GM12878 (cell line): ENCODE data around the gene TRNT1. TPM values are rescaled to one million over a fixed set of nuclear protein-coding genes. Genes with fewer than 3 reads are reported as not detected.

Experiments
- ATAC-seq: fragments of 200-7000 bp; cut with Tn5 transposase; 3 replicates; pipeline ENCODE4 v1.9.1; 2020; ENCODE audit warnings: mild to moderate bottlenecking, moderate library complexity
- BruUV-seq: library from RNA; stranded (reverse); fragments of 400-500 nt; replicated peaks from 2 replicates; lab custom pipeline; 2021; lab: Mats Ljungman, UMichigan
- CTCF ChIA-PET: fragments of 300-600 bp; sonication (Branson Sonifier 250); formaldehyde crosslinking; extraction: SDS; loops from one replicate; lab custom pipeline; 2021; ENCODE audit warnings: inconsistent platforms; lab: Yijun Ruan, JAX
- POLR2A ChIA-PET: fragments of 350-600 bp; formaldehyde crosslinking; extraction: SDS; loops from one replicate; lab custom pipeline; 2021; ENCODE audit warnings: inconsistent platforms; lab: Charles Lee
- RAD21 ChIA-PET: fragments of 300-600 bp; sonication (Branson Sonifier 250); formaldehyde crosslinking; loops from one replicate; lab custom pipeline; 2023; ENCODE audit warnings: antibody characterized with exemption; ENCODE audit not compliant: unreplicated experiment; lab: Charles Lee
- SMC1A ChIA-PET: fragments of 300-600 bp; sonication (Branson Sonifier 250); formaldehyde crosslinking; loops from one replicate; lab custom pipeline; 2023; ENCODE audit not compliant: unreplicated experiment, uncharacterized antibody; lab: Charles Lee
- DNase-seq: peaks from one replicate; pipeline ENCODE4 v3.0.0-alpha.2; 2011; ENCODE audit warnings: low read depth, low spot score
- FAIRE-seq: peaks from 3 replicates; lab custom pipeline; 2011; peaks lifted over from hg19 to GRCh38; lab: Jason Lieb, UNC
- H2AFZ ChIP-seq: 2 replicates; pipeline ENCODE4 v1.6.0; 2011; ENCODE audit warnings: low read depth, low read length, control low read depth; ENCODE audit not compliant: control insufficient read depth
- H3K27ac ChIP-seq: 2 replicates; pipeline ENCODE4 v1.5.1; 2011; ENCODE audit warnings: control low read depth; ENCODE audit not compliant: control insufficient read depth, insufficient read depth
- H3K27me3 ChIP-seq, 2 experiments: replicated peaks in 1 of 2; 2 replicates each; pipeline versions ENCODE4 v1.6.0 to v1.6.1; 2011; ENCODE audit warnings: low read length in 1 of 2; ENCODE audit not compliant: control insufficient read depth in 2 of 2, insufficient read depth in 2 of 2
- H3K36me3 ChIP-seq, 2 experiments: 2 replicates each; pipeline ENCODE4 v1.5.1; 2011; ENCODE audit warnings: low read length in 1 of 2; ENCODE audit not compliant: control insufficient read depth in 2 of 2, insufficient read depth in 2 of 2
- H3K4me1 ChIP-seq: 2 replicates; pipeline ENCODE4 v1.6.1; 2011; ENCODE audit warnings: mild to moderate bottlenecking, low read length, moderate library complexity, mixed read lengths; ENCODE audit not compliant: control insufficient read depth, insufficient read depth
- H3K4me2 ChIP-seq: 2 replicates; pipeline ENCODE4 v1.6.0; 2011; ENCODE audit warnings: control low read depth; ENCODE audit not compliant: control insufficient read depth, insufficient read depth
- H3K4me3 ChIP-seq: fragments of 200-600 bp; sonication (generic); 2 replicates; pipeline ENCODE4 v1.5.1; 2016
- H3K79me2 ChIP-seq: 2 replicates; pipeline ENCODE4 v1.6.0; 2011; ENCODE audit warnings: low read length; ENCODE audit not compliant: control insufficient read depth, insufficient read depth
- H3K9ac ChIP-seq: 2 replicates; pipeline ENCODE4 v1.8.0; 2011; ENCODE audit warnings: low read length, control low read depth, mixed read lengths; ENCODE audit not compliant: control insufficient read depth, insufficient read depth
- H3K9me3 ChIP-seq: replicated peaks from 3 replicates; pipeline ENCODE4 v1.5.1; 2011; ENCODE audit warnings: mild to moderate bottlenecking, low read length; ENCODE audit not compliant: control insufficient read depth, insufficient read depth
- H4K20me1 ChIP-seq: 2 replicates; pipeline ENCODE4 v1.6.0; 2011; ENCODE audit not compliant: control insufficient read depth, insufficient read depth
- ASH2L ChIP-seq: fragments of 300-600, 200-600 bp; sonication (generic); IDR thresholded peaks from 2 replicates; pipeline ENCODE4 v1.6.1; 2017; ENCODE audit warnings: low read depth, mild to moderate bottlenecking, borderline replicate concordance
- ATF2 ChIP-seq: IDR thresholded peaks from 2 replicates; pipeline ENCODE4 v1.6.1; 2012; ENCODE audit warnings: low read length, inconsistent platforms
- BCL3 ChIP-seq: IDR thresholded peaks from 2 replicates; pipeline ENCODE4 v1.6.1; 2011; ENCODE audit warnings: borderline replicate concordance, low read depth, mild to moderate bottlenecking, moderate library complexity, low read length; ENCODE audit not compliant: insufficient read depth, poor library complexity, severe bottlenecking
- BCLAF1 ChIP-seq: fragments of 450-650 bp; IDR thresholded peaks from 2 replicates; pipeline ENCODE4 v1.6.1; 2017; ENCODE audit warnings: antibody characterized with exemption, mild to moderate bottlenecking, moderate library complexity
- CBX5 ChIP-seq: sonication (generic); IDR thresholded peaks from 2 replicates; pipeline ENCODE4 v1.6.1; 2016; ENCODE audit warnings: low read depth, moderate library complexity, mild to moderate bottlenecking, inconsistent platforms
- CHD4 ChIP-seq: fragments of 200-600 bp; sonication (generic); IDR thresholded peaks from 2 replicates; pipeline ENCODE4 v1.6.1; 2016; ENCODE audit warnings: mild to moderate bottlenecking
- FOS ChIP-seq: IDR thresholded peaks from 3 replicates; pipeline ENCODE4 v1.6.1; 2011; ENCODE audit warnings: borderline replicate concordance; ENCODE audit not compliant: insufficient read length; ENCODE audit errors: extremely low read depth
- HDGF ChIP-seq: fragments of 450-650 bp; IDR thresholded peaks from 2 replicates; pipeline ENCODE4 v1.6.1; 2016; ENCODE audit warnings: antibody characterized with exemption
- KDM1A ChIP-seq: fragments of 200-600 bp; sonication (generic); IDR thresholded peaks from 2 replicates; pipeline ENCODE4 v1.6.1; 2016; ENCODE audit warnings: borderline replicate concordance
- KLF5 ChIP-seq: fragments of 450-650 bp; IDR thresholded peaks from 2 replicates; pipeline ENCODE4 v1.6.1; 2014; ENCODE audit warnings: mild to moderate bottlenecking; ENCODE audit not compliant: partially characterized antibody
- MTA3 ChIP-seq: IDR thresholded peaks from 2 replicates; pipeline ENCODE4 v1.6.1; 2012; ENCODE audit warnings: low read length, inconsistent platforms, borderline replicate concordance
- PML ChIP-seq: IDR thresholded peaks from 2 replicates; pipeline ENCODE4 v1.6.1; 2012; ENCODE audit warnings: low read length, inconsistent platforms
- POLR2A ChIP-seq: IDR thresholded peaks from 2 replicates; pipeline ENCODE4 v1.6.1; 2011; ENCODE audit warnings: low read depth, mild to moderate bottlenecking, low read length
- POLR2AphosphoS5 ChIP-seq: IDR thresholded peaks from 2 replicates; pipeline ENCODE4 v1.6.1; 2011; ENCODE audit warnings: mild to moderate bottlenecking, low read length, inconsistent platforms
- RAD51 ChIP-seq: fragments of 450-650 bp; IDR thresholded peaks from 2 replicates; pipeline ENCODE4 v1.6.1; 2016; ENCODE audit warnings: moderate library complexity, mild to moderate bottlenecking, inconsistent platforms
- SMARCA5 ChIP-seq: fragments of 450-650 bp; IDR thresholded peaks from 2 replicates; pipeline ENCODE4 v1.6.1; 2017; ENCODE audit warnings: mild to moderate bottlenecking
- SUZ12 ChIP-seq: fragments of 200-600 bp; sonication (generic); IDR thresholded peaks from one replicate; pipeline ENCODE4 v1.6.1; 2018; ENCODE audit warnings: antibody characterized with exemption, mild to moderate bottlenecking; ENCODE audit not compliant: unreplicated experiment
- YY1 ChIP-seq: IDR thresholded peaks from 2 replicates; pipeline ENCODE4 v1.6.1; 2011; ENCODE audit warnings: low read depth, mild to moderate bottlenecking, low read length
- ZSCAN29 ChIP-seq: fragments of 450-650 bp; IDR thresholded peaks from 2 replicates; pipeline ENCODE4 v1.6.1; 2017; ENCODE audit warnings: mild to moderate bottlenecking, moderate library complexity
- WGBS: methylation state at CpG from one replicate; pipeline ENCODE4 v1.1.6; 2016; ENCODE audit warnings: low lambda C conversion rate; ENCODE audit not compliant: insufficient replicate concordance, insufficient coverage; ENCODE audit errors: missing lambda C conversion rate; 5-methylcytosine and 5-hydroxymethylcytosine counted together
- in situ Hi-C: fragments of 300-500 bp; cut with MboI; formaldehyde crosslinking; loops from 9 replicates; pipeline ENCODE4 v1.14.3; 2018; ENCODE audit warnings: mixed read lengths
- intact Hi-C: fragments of 100-400 bp; cut with micrococcal nuclease; formaldehyde crosslinking; loops from one replicate; pipeline ENCODE4 v1.14.2; 2022; ENCODE audit not compliant: unreplicated experiment
- polyA plus RNA-seq, 11 experiments: library from polyadenylated mRNA; depleted of rRNA in 4 of 11; unstranded in 6 of 11; stranded (reverse) in 5 of 11; fragments of >200 nt; fragmentation: Nextera tagmentation in 4 of 11; fragmentation: Illumina TruSeq in 1 of 11; extraction: Ambion mirVana in 4 of 11; extraction: Trizol in 1 of 11; gene quantifications; 1 replicate in 1 of 11; 2 replicates in 10 of 11; pipeline versions ENCODE4 v1.2.1 to v1.2.3, GENCODE V29; 2011 to 2016; ENCODE audit warnings: inconsistent platforms in 2 of 11, missing spikeins in 2 of 11, low read depth in 1 of 11
- total RNA-seq, 4 experiments: library from RNA; depleted of rRNA in 3 of 4; stranded (reverse); fragments of >200 nt in 3 of 4; fragmentation: Illumina TruSeq in 1 of 4; extraction: Trizol in 1 of 4; gene quantifications; 2 replicates each; pipeline versions ENCODE4 v1.2.1 to v1.2.3, GENCODE V29; 2013 to 2021

TRNT1 gene
- total and polyA plus RNA-seq, 10 of the 15 experiments (the other 5 are each of a cell fraction or from before 2014, with no cell fraction given) = 28.6 to 54.9 (median 36.6) TPM

GRCh38 chr3:3133500-3133899 is 6.8 kb downstream of the TRNT1 start:
- no peak for ATAC-seq
- WGBS = 100% methylated on average over 6 of the region's 6 CpGs
- CTCF ChIA-PET = interaction anchor here (0.8 to 1.3 kb wide), 4 partner anchors 37 to 211 kb away, joined by 3 to 4 read pairs (median 4); partner anchors contain the start of gene CRBN
- Histone ChIP-seq H3K27me3 (no peaks in the 10 kb centered on the region), H3K9ac (no peak overlapping the region), H3K36me3 (peaks cover 0 to 18% of the 10 kb centered on the region in 2 experiments), H3K9me3 (peaks cover 2% of the 10 kb centered on the region; the same call in 1 of the 3 replicates), H3K4me1 (no peaks in the 10 kb centered on the region), H2AFZ (no peak overlapping the region), H4K20me1 (no peaks in the 10 kb centered on the region), H3K4me3 (no peak overlapping the region), H3K79me2 (peaks cover 33% of the 10 kb centered on the region), H3K27ac (no peak overlapping the region), H3K4me2 (no peak overlapping the region)
- in situ Hi-C loops (no loop called here), intact Hi-C loops (no loop called here)
- RAD21 ChIA-PET = no interaction called here
- no peak for DNase-seq
- SMC1A ChIA-PET = interaction anchor here (1.3 to 1.5 kb wide), 2 partner anchors 8 to 21 kb away, joined by 4 read pairs; no protein-coding TSS in a partner anchor
- no peak for TF ChIP-seq SMARCA5
- TF ChIP-seq KDM1A = no peak
- no peak for TF ChIP-seq PML
- TF ChIP-seq MTA3 = no peak
- no peak for TF ChIP-seq CHD4
- TF ChIP-seq POLR2AphosphoS5 = no peak; the same call in 1 of the 2 replicates
- no peak for TF ChIP-seq ATF2
- TF ChIP-seq ZSCAN29 = no peak
- no peak for TF ChIP-seq RAD51
- no peak for TF ChIP-seq SUZ12
- no peak for TF ChIP-seq POLR2A
- TF ChIP-seq ASH2L = no peak
- no peak for TF ChIP-seq YY1
- TF ChIP-seq BCL3 = no peak
- TF ChIP-seq KLF5 = no peak
- no peak for TF ChIP-seq FOS
- no peak for TF ChIP-seq HDGF
- TF ChIP-seq BCLAF1 = no peak
- no peak for TF ChIP-seq CBX5
- FAIRE-seq = no peak
- no TSS peak for BruUV-seq
- POLR2A ChIA-PET = no interaction called here
